GM20431 (cell line): Measurements from ENCODE around the gene NOL4L.
"Not testable (repeated sequence)": the region's sequence is repeated elsewhere in the genome, so short reads cannot be mapped to it uniquely, and the experiment has no call there.

Experiments used
- in situ Hi-C: fragments of 300-500 bp; cut with MseI, MboI; formaldehyde crosslinking; loops from one replicate; pipeline ENCODE4 v1.15.0; 2020; ENCODE audit warnings: low sequenced_read_pairs; ENCODE audit not compliant: unreplicated experiment

Gene NOL4L

GRCh38 chr20:32496811-32497533 is 88.2 kb downstream of the NOL4L start:
- in situ Hi-C loops: no loop called here

GRCh38 chr20:32495949-32496348 is 89.2 kb downstream of the NOL4L start:
- in situ Hi-C loops: no loop called here

- in situ Hi-C loops: no loop called here
These were observed 89.9 kb downstream of the NOL4L start for GRCh38 chr20:32495217-32495565.

DNA sequence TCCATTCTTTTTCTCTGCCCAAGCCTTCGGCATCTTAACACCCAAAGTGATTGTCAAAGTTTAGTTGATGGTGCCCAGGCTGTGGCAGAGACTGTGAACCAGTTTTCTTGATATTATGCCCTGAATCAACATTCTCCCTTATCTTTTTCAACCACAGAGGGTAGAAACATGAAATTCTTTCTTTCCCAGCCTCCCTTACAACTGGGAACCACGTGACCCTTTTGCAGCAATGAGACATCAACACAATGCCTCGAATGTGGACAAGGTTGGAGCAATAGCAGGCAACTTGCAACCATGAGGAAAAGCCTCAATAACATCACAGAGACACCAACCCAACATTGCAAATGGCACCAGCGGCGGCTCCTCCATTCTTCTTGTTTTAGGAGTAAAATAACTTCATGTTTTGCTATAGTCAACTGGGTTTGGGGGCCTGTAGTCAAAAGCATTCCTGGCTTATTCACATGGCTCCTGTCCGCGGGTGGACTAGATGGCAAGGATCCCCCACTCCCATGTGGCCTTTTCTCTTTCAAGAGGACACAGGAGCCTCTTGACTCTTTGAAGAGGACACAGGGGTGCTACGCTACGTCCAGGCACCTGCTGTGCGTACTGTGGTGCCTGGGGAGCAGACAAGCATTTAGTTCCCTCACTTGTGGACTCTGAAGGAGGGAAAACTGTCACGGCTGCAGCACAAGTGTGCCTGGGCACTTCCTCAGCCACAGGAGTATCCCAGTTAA is 90.5 kb downstream of the NOL4L start:
- in situ Hi-C loops: no loop called here

- in situ Hi-C loops: no loop called here
These were observed 91.8 kb downstream of the NOL4L start for GRCh38 chr20:32493356-32493755.

- in situ Hi-C loops: not testable (repeated sequence)
These were observed 93.4 kb downstream of the NOL4L start for GRCh38 chr20:32491764-32492151.

GRCh38 chr20:32490942-32491763 is 94.0 kb downstream of the NOL4L start:
- in situ Hi-C loops: no loop called here

DNA sequence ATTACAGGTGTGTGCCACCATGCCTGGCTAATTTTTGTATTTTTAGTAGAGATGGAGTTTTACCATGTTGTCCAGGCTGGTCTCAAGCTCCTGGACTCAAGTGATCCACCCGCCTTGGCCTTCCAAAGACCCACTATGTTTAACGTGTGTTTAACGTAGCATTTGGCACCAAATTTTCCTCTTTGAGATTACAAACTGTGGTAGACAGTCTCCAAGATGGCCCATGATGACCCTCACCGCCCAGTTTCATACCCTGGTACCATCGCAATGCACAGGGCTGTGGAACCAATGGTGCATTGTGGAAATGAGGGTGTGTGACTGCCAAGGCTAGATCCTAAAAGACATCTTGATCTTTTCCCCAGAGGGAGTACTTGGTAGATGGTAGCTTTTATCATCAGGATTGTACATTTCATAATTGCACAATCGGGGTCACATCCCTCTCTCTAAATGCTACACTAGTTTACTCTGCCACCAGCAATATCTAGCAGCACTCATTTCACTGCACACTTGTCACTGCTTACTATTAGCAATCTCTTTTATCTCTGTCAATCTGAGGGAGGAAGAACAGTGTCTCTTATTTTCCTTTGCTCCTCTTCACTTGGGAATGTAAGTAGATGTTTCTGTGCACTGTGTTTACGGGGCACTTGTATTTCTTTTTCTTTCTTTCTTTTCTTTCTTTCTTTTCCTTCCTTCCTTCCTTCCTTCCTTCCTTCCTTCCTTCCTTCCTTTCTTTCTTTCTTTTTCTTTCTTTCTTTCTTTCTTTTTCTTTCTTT is 96.9 kb downstream of the NOL4L start:
- in situ Hi-C loops: no loop called here

DNA sequence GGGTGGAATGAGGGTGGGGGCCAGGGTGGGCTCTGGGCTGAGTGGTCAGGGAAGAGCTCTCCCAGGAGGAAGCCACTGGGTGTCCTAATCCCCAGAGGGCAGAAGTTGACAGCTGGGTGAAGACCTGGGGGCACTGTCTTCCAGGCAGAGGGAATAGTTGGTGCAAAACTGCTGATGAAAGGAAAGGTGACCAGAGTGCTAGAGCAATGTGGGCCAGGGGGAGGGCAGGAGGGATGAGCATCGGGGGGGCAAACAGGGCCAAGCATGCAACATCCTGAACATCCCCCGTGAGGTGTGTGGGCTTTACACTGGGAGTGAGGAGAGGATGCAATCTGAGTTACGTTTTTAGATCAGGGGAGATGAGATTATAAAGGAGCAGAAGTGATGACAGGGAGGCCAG is 97.8 kb downstream of the NOL4L start:
- in situ Hi-C loops: no loop called here

DNA sequence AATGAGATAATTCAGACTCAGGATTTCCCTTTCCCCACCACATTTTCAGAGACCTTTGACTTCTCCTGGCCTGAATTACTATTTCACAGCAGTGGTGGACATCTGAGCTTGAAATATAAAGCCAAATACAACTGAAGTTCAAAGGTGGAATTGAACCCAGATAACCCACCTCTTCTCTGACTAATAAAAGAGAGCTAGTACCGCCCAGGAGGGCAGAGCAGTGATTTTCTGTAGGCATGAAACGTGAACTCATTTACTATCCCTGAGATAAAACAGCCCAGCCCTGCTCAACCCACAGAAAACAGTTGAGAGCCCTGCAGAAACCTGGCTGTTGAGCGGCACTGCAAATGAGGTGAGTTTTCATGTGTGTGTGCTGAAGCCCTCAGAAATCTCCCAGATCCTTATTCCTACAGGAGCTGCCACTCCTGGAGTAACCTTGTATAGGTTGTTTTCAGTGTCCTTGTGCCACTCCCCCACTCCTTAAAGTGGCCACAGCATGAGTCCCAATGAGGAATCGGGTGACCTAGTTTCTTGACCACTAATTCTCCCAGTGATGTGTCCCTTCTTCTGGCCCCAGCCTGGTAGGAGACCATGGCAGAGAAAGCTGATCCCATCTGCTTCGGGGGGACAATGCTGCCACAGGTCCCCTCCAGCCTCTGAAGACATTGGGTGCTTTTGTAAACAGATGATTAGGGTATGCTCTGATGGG is 99.2 kb downstream of the NOL4L start:
- in situ Hi-C loops: no loop called here

DNA sequence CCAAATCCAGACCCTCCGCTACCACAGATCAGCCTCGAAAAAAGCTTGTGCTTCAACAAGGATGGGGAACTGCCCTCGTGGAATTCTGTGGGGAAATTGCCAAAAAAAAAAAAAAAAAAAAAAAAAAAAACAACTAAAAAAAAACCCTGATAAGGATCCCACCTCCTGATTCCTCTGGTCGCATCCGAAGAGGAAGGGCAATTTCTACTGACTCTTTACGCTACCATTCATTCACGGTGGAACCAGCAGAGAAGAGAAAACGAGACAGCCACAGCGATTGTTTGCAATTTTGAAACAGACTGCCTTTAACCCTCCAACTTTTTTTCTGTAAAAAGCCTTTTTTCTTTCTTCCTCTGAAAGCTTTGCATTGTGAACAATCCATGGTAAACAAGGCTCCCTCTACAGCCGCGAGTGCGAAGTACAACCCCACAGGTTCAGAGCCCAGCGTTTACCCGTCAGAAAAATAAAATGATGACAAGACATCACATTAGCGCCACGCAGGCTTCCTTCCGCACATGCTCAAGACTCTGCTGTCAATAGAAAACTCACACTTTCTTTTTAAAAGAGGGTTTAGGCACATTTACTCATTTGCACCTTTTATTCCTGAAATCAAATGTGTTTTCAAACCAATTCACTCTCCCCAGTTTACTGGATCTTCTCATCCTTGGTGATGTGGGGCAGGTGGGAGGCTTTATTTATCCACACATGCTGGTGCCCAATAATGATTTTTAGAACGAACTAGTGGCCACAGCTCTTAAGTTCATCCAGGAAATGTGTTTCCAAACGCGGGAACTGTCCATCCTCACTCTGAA is 100.0 kb downstream of the NOL4L start:
- in situ Hi-C loops: no loop called here

GRCh38 chr20:32484225-32484957 is 100.7 kb downstream of the NOL4L start:
- in situ Hi-C loops: no loop called here

DNA sequence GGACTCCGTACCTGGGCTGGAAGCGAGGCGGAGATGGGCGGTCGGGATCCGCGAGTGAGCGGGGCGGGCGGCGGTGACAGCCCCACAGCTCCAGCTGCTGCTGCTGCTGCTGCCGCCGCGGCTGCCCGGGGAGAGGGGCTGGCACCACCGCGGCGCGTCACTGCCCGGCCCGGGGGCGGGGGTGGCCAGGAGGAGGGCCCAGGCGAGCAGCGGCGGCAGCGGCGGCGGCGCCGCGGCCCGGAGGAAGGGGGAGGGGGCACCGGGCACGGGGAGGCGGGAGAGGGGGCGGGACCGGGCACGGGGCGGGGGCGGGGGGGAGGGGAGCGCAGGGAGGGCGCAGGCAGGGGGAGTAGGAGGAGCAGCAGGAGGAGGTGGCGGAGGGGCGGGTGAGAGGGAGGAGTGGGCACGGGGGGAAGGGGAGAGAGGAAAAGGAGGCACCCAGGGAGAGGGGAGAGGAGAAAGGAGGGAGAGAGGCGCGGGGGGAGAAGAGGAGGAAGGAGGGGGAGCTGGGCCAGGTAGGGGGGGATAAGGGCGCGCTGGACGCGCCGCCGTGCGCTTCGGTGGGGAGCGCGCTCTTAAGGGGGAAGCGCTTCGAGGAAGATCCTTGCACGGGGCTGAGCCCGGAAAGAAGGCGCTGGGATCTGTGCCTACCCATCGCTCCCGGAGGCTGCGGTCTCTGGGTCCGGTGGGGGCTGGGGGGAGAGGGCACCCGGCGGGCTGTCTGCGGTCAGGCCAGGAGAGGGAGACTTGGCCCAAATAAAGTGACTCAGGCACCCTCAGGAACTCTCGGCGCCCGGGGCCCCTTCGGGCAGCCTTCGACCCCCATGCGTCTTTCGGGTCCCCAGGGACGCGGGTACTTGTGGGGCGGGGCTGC is 101.5 kb downstream of the NOL4L start:
- in situ Hi-C loops: no loop called here

DNA sequence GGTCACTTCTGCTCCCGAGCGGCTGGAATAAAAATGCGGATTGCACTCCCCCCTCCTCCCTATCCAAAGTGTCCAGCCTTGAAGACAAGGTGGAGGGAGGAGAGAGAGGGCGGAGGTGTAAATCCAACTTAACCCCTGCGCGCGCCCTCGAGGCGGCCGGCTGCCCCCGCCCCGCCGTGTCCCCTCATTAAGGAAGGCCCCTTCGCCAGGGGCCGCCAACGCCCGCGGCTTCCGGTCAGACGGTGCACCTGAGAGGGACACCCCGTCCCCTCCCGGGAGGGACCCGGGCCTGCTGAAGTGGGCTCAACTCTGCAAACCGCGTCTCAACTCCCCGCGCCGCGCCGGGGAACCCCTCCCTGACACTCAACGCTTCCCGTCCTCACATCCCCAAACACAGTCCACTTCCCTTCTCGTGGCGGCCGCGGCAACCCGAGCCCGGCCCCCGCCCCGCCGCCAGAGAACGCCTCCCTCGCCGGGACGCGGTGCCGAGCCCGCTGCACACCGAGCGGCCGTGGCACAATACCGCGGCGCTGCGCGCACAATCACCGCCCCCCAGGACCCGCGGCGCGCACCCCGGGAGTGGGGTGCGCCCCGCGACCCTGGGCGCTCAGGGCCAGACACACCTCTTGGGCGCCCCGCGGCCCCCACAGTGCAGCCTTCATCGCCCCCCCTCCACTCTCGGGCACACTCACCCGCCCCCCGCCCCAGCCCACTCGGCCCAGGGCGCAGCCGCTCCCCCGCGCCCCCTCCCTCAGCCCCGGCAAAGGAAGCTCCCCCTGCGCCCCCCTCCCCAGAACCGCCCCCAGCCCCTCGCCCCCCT is 102.5 kb downstream of the NOL4L start:
- in situ Hi-C loops: no loop called here

- in situ Hi-C loops: no loop called here
These were observed 103.0 kb downstream of the NOL4L start for GRCh38 chr20:32482143-32482441.

DNA sequence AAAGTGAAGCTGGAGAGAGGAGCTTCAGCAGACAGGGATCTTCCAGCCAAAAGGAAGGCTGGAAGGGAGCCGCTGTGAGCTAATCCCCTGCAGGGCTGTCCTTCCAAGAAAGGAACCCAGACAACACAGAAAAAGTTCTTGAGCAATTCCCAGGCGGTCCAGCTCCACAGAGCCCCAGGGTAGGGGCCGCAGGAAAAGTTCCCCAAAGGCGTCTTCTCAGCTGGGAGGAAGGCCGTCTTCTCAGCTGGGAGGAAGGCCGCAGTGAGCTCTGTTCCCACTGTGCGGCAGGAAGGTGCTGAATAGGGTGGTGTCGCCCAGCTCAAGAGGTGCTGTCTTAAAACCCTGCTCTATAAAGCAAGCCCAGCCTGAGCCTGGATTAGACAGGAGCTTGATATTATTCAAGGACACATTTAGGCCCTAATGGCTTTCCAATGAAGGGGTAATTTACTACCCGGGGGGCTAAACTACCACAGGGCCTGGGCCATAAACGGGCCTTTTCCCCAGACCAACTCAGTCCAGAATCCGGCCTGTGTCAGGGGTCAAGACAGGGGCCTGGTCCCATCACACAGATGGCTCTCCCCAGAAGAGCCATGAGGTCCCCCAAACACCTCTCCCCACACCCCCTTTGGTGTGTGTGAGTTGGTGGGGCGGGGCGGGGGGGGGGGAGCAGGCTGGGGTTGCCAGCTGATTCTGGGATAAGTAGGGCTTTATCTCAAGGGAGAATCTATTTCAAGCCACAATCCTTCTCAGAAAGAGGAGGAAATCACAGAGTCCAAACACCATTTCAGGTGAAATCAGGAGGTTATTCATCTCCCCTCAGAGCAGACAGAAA is 103.6 kb downstream of the NOL4L start:
- in situ Hi-C loops: no loop called here
